H1 (cell line): Measurements from ENCODE around the gene CRISPLD2. TPM values are rescaled to one million over a fixed set of nuclear protein-coding genes. Genes with fewer than 3 reads are reported as not detected.
A peak's percentile ranks its signal among the peaks of the same experiment; 100 is the strongest.

Source experiments
- CTCF ChIA-PET: fragments of 300-600 bp; sonication (Branson Sonifier 250); formaldehyde crosslinking; loops from one replicate; lab custom pipeline; 2021; ENCODE audit not compliant: partially characterized antibody; lab: Charles Lee
- POLR2A ChIA-PET: fragments of 300-600 bp; sonication (Branson Sonifier 250); formaldehyde crosslinking; loops from one replicate; lab custom pipeline; 2021; ENCODE audit warnings: inconsistent platforms; ENCODE audit not compliant: partially characterized antibody; lab: Charles Lee
- DNase-seq, 2 experiments: peaks; one replicate each; pipeline versions ENCODE4 v3.0.0 to v3.0.0-alpha.2; 2010 to 2022; ENCODE audit warnings: low spot score in 2 of 2, low read depth in 1 of 2, mixed read lengths in 1 of 2
- FAIRE-seq: peaks from 2 replicates; lab custom pipeline; 2011; peaks lifted over from hg19 to GRCh38; lab: Jason Lieb, UNC
- H2AFZ ChIP-seq: 2 replicates; pipeline ENCODE4 v1.8.1; 2012; ENCODE audit warnings: low read length, inconsistent platforms
- H2AK5ac ChIP-seq: 2 replicates; pipeline ENCODE4 v1.6.1; 2013; ENCODE audit warnings: low read depth, low read length
- H2BK120ac ChIP-seq: replicated peaks from 2 replicates; pipeline ENCODE3; 2013; ENCODE audit warnings: low read depth, low read length, inconsistent platforms
- H2BK12ac ChIP-seq: 2 replicates; pipeline ENCODE4 v1.6.1; 2013; ENCODE audit warnings: low read depth, low read length
- H2BK15ac ChIP-seq: 2 replicates; pipeline ENCODE4 v1.6.1; 2013; ENCODE audit warnings: low read length
- H2BK20ac ChIP-seq: 2 replicates; pipeline ENCODE4 v1.6.1; 2013; ENCODE audit warnings: low read length
- H2BK5ac ChIP-seq: 2 replicates; pipeline ENCODE4 v1.6.1; 2013; ENCODE audit warnings: low read depth, low read length
- H3K14ac ChIP-seq: 2 replicates; pipeline ENCODE4 v1.6.1; 2013; ENCODE audit warnings: inconsistent platforms; ENCODE audit not compliant: insufficient read length
- H3K18ac ChIP-seq: 2 replicates; pipeline ENCODE4 v1.6.1; 2013; ENCODE audit warnings: low read length; ENCODE audit errors: extremely low read depth
- H3K23ac ChIP-seq: 2 replicates; pipeline ENCODE4 v1.6.1; 2013; ENCODE audit warnings: inconsistent platforms; ENCODE audit not compliant: insufficient read length
- H3K23me2 ChIP-seq: 2 replicates; pipeline ENCODE4 v1.6.1; 2013; ENCODE audit warnings: low read depth, low read length
- H3K27ac ChIP-seq: 2 replicates; pipeline ENCODE4 v1.6.1; 2011; ENCODE audit warnings: low read depth, low read length, inconsistent platforms
- H3K27me3 ChIP-seq, 4 experiments: replicated peaks in 1 of 4; 1 replicate in 1 of 4; 2 replicates in 3 of 4; pipeline versions ENCODE4 v1.6.1 to v1.8.1; 2011 to 2013; ENCODE audit warnings: low read length in 3 of 4, mild to moderate bottlenecking in 3 of 4, inconsistent platforms in 2 of 4, mixed read lengths in 2 of 4, moderate library complexity in 1 of 4; ENCODE audit not compliant: control insufficient read depth in 3 of 4, insufficient read depth in 3 of 4; ENCODE audit errors: extremely low read depth in 1 of 4
- H3K36me3 ChIP-seq, 4 experiments: 2 replicates each; pipeline versions ENCODE4 v1.6.1 to v1.8.1; 2011 to 2013; ENCODE audit warnings: mild to moderate bottlenecking in 4 of 4, low read length in 3 of 4, moderate library complexity in 2 of 4, control low read depth in 1 of 4, inconsistent platforms in 1 of 4; ENCODE audit not compliant: insufficient read depth in 4 of 4, control insufficient read depth in 2 of 4
- H3K4ac ChIP-seq: replicated peaks from 2 replicates; pipeline ENCODE3; 2013; ENCODE audit warnings: low read length, low read depth, mixed read lengths, inconsistent platforms; ENCODE audit not compliant: insufficient read length
- H3K4me1 ChIP-seq, 4 experiments: replicated peaks in 1 of 4; 1 replicate in 1 of 4; 2 replicates in 3 of 4; pipeline versions ENCODE4 v1.6.1 to v1.8.1; 2011 to 2013; ENCODE audit warnings: low read length in 3 of 4, inconsistent platforms in 2 of 4, mixed read lengths in 1 of 4; ENCODE audit not compliant: insufficient read depth in 4 of 4, control insufficient read depth in 3 of 4
- H3K4me2 ChIP-seq, 2 experiments: 2 replicates each; pipeline versions ENCODE4 v1.6.1 to v1.8.1; 2011 to 2013; ENCODE audit warnings: low read depth in 2 of 2, low read length in 2 of 2, control low read depth in 1 of 2, inconsistent platforms in 1 of 2, mild to moderate bottlenecking in 1 of 2; ENCODE audit not compliant: insufficient read depth in 1 of 2
- H3K4me3 ChIP-seq, 4 experiments: fragments of 200-600, 300-600 bp in 1 of 4; sonication (generic), shearing (Covaris generic), sonication (Bioruptor Twin) in 1 of 4; 2 replicates each; pipeline versions ENCODE4 v1.5.1 to v1.8.1; 2011 to 2016; ENCODE audit warnings: low read length in 4 of 4, low read depth in 3 of 4, control low read depth in 2 of 4, inconsistent platforms in 2 of 4, mild to moderate bottlenecking in 2 of 4, mixed read lengths in 1 of 4, moderate library complexity in 1 of 4; ENCODE audit not compliant: insufficient read depth in 2 of 4; ENCODE audit errors: extremely low read depth in 1 of 4
- H3K56ac ChIP-seq: replicated peaks from 2 replicates; pipeline ENCODE3; 2013; ENCODE audit warnings: low read depth, mild to moderate bottlenecking, mixed read lengths, low read length, inconsistent platforms; ENCODE audit not compliant: insufficient read length
- H3K79me1 ChIP-seq: 2 replicates; pipeline ENCODE4 v1.6.1; 2013; ENCODE audit warnings: low read depth, low read length, control low read depth
- H3K79me2 ChIP-seq, 2 experiments: 2 replicates each; pipeline versions ENCODE4 v1.6.1 to v1.8.1; 2012 to 2013; ENCODE audit warnings: low read length in 2 of 2, mild to moderate bottlenecking in 2 of 2, inconsistent platforms in 1 of 2; ENCODE audit not compliant: insufficient read depth in 2 of 2, control insufficient read depth in 1 of 2
- H3K9ac ChIP-seq, 4 experiments: replicated peaks in 1 of 4; 1 replicate in 1 of 4; 2 replicates in 3 of 4; pipeline versions ENCODE4 v1.6.1 to v1.8.1; 2011 to 2013; ENCODE audit warnings: low read depth in 3 of 4, low read length in 3 of 4, control low read depth in 2 of 4, mild to moderate bottlenecking in 2 of 4, moderate library complexity in 2 of 4, inconsistent platforms in 1 of 4; ENCODE audit errors: extremely low read depth in 1 of 4
- H3K9me3 ChIP-seq, 2 experiments: 2 replicates each; pipeline versions ENCODE4 v1.6.1 to v1.8.1; 2012 to 2013; ENCODE audit warnings: mild to moderate bottlenecking in 2 of 2, moderate library complexity in 2 of 2, control low read depth in 1 of 2, inconsistent platforms in 1 of 2, low read depth in 1 of 2, low read length in 1 of 2, mixed read lengths in 1 of 2; ENCODE audit not compliant: insufficient read depth in 2 of 2
- H4K20me1 ChIP-seq, 2 experiments: replicated peaks in 1 of 2; 2 replicates each; pipeline versions ENCODE3 to v1.8.1; 2011 to 2013; ENCODE audit warnings: inconsistent platforms in 2 of 2, low read length in 2 of 2, mild to moderate bottlenecking in 1 of 2; ENCODE audit not compliant: insufficient read depth in 2 of 2, control insufficient read depth in 1 of 2
- H4K5ac ChIP-seq: 2 replicates; pipeline ENCODE4 v1.6.1; 2013; ENCODE audit warnings: low read length, low read depth, mixed read lengths, inconsistent platforms; ENCODE audit not compliant: insufficient read length
- H4K8ac ChIP-seq: 2 replicates; pipeline ENCODE4 v1.8.0; 2013; ENCODE audit warnings: mild to moderate bottlenecking, moderate library complexity, low read length, inconsistent platforms; ENCODE audit not compliant: insufficient read depth; ENCODE audit errors: extremely low read depth
- H4K91ac ChIP-seq: replicated peaks from 2 replicates; pipeline ENCODE3; 2013; ENCODE audit warnings: low read length, mixed read lengths, inconsistent platforms; ENCODE audit not compliant: insufficient read length
- CEBPB ChIP-seq: IDR thresholded peaks from 2 replicates; pipeline ENCODE4 v1.6.1; 2012; ENCODE audit warnings: low read depth, low read length
- CREB1 ChIP-seq: IDR thresholded peaks from 2 replicates; pipeline ENCODE4 v1.6.1; 2012; ENCODE audit warnings: inconsistent platforms
- NANOG ChIP-seq: IDR thresholded peaks from 2 replicates; pipeline ENCODE4 v1.6.1; 2011; ENCODE audit warnings: low read length, low read depth, mild to moderate bottlenecking, inconsistent platforms; ENCODE audit not compliant: insufficient read depth, poor library complexity, severe bottlenecking
- NRF1 ChIP-seq: IDR thresholded peaks from 2 replicates; pipeline ENCODE4 v1.6.1; 2011; ENCODE audit warnings: mild to moderate bottlenecking, low read depth, low read length, improper control_type of control experiment
- RBBP5 ChIP-seq: IDR thresholded peaks from 2 replicates; pipeline ENCODE4 v1.7.1; 2012; ENCODE audit warnings: low read depth, mild to moderate bottlenecking, inconsistent platforms, low read length, moderate library complexity, borderline replicate concordance
- TBP ChIP-seq: IDR thresholded peaks from 2 replicates; pipeline ENCODE4 v1.6.1; 2011; ENCODE audit warnings: low read depth, low read length, improper control_type of control experiment
- WGBS, 2 experiments: shearing (Covaris generic) in 1 of 2; methylation state at CpG; one replicate each; pipeline versions ENCODE4 v1.1.6 to v1.1.7; 2013 to 2015; ENCODE audit warnings: low lambda C conversion rate in 2 of 2, mixed read lengths in 2 of 2, inconsistent platforms in 1 of 2, low coverage in 1 of 2, missing lambda C conversion rate in 1 of 2; ENCODE audit not compliant: insufficient replicate concordance in 2 of 2, insufficient coverage in 1 of 2, insufficient read length in 1 of 2; ENCODE audit errors: extremely low coverage in 1 of 2, missing lambda C conversion rate in 1 of 2; 5-methylcytosine and 5-hydroxymethylcytosine counted together
- long read RNA-seq, 2 experiments: library from RNA in 1 of 2; library from capped mRNA in 1 of 2; stranded (forward); transcript quantifications; one replicate each; pipeline ENCODE4 v2.0.0, GENCODE V29; 2021; ENCODE audit warnings: inconsistent platforms in 1 of 2
- polyA minus RNA-seq, 3 experiments: library from RNA; depleted of rRNA, polyadenylated mRNA; stranded (reverse); fragments of >200 nt; gene quantifications; 1 replicate in 2 of 3; 2 replicates in 1 of 3; pipeline ENCODE4 v1.2.3, GENCODE V29; 2011
- polyA plus RNA-seq, 7 experiments: library from polyadenylated mRNA; depleted of rRNA in 3 of 7; stranded (reverse) in 5 of 7; unstranded in 2 of 7; fragments of >200 nt in 5 of 7; fragments of 200-250 nt in 2 of 7; gene quantifications; 1 replicate in 5 of 7; 2 replicates in 1 of 7; 4 replicates in 1 of 7; pipeline versions ENCODE4 v1.2.1 to v1.2.3, GENCODE V29; 2011 to 2013; ENCODE audit warnings: missing spikeins in 2 of 7, mixed read lengths in 2 of 7
- total RNA-seq: library from RNA; stranded (reverse); fragmentation: NEBNext Ultra II Directional; extraction: Animal tissue kit (Norgen Biotek cat#: 25700); gene quantifications from 2 replicates; pipeline ENCODE4 v1.2.1, GENCODE V29; 2021
- TF ChIP-seq, protein P1 (sequence below): IDR thresholded peaks from 2 replicates; pipeline ENCODE4 v1.6.1; 2012; ENCODE audit warnings: inconsistent platforms

CRISPLD2 gene, protein sequence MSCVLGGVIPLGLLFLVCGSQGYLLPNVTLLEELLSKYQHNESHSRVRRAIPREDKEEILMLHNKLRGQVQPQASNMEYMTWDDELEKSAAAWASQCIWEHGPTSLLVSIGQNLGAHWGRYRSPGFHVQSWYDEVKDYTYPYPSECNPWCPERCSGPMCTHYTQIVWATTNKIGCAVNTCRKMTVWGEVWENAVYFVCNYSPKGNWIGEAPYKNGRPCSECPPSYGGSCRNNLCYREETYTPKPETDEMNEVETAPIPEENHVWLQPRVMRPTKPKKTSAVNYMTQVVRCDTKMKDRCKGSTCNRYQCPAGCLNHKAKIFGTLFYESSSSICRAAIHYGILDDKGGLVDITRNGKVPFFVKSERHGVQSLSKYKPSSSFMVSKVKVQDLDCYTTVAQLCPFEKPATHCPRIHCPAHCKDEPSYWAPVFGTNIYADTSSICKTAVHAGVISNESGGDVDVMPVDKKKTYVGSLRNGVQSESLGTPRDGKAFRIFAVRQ
- total RNA-seq (5.1 and 6.4 TPM in 2 replicates), polyA plus RNA-seq (2011; rRNA removed) (2.7 and 3.6 TPM in 2 replicates), polyA minus RNA-seq (2011; rRNA and poly(A)+ RNA removed) (4.0 and 7.3 TPM in 2 replicates)
- 3.5 TPM for polyA plus RNA-seq (2011; cell fraction: cytosol; rRNA removed)
- polyA plus RNA-seq (2011; cell fraction: nucleus; rRNA removed), result 5.6 TPM
- 3.2 to 4.7 TPM (median 4.0 TPM) in 4 replicates for polyA plus RNA-seq (2012, experiment 1 of 2)
- polyA plus RNA-seq (2012, experiment 2 of 2), result 2.0 TPM
- 6.6 TPM for polyA plus RNA-seq (2013, experiment 1 of 2)
- polyA plus RNA-seq (2013, experiment 2 of 2), result 6.2 TPM
- 4.4 TPM for polyA minus RNA-seq (2011; cell fraction: cytosol; rRNA and poly(A)+ RNA removed)
- 4.8 TPM for polyA minus RNA-seq (2011; cell fraction: nucleus; rRNA and poly(A)+ RNA removed)
- long read RNA-seq, experiment 1, full-length matches to known transcripts, result 1 of 4 reads
- long read RNA-seq, experiment 1, partial matches to known transcripts, result 1 of 4 reads
- long read RNA-seq, experiment 1, other reads (novel, unspliced or antisense), result 2 of 4 reads
- long read RNA-seq, experiment 2, partial matches to known transcripts, result 1 of 1 reads
- long read RNA-seq, experiment 2, other reads (novel, unspliced or antisense), result 0 of 1 reads

DNA sequence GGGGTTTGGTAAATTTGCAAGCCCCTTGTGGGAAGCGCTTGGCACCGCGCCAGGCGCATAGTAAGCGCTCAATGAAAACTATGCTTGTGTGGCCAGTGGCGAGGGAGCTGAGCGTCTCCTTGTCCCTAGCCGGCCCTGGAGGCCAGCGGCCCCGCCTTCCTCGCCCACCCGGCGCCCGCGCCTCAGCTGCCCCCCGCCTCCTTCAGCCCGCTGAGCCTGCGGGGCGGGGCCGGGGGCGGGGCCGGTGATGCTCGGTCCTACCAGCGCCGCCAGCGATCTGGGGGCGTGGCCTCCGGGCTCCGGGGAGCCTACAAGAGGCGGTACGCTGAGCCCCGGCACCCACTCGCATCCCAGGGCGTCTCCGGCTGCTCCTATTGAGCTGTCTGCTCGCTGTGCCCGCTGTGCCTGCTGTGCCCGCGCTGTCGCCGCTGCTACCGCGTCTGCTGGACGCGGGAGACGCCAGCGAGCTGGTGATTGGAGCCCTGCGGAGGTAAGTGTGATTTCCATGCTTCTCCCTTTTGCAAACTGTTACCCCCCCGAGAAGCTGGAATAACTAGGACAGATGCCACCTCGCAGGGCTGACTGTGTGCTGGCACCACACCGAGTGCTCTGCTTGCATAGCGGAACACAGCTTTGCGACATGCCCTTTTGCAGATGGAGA lies at the start of gene CRISPLD2:
TSS of gene CRISPLD2 (plus strand) at position 342 of the 661 bp plus-strand sequence. CDS start 18,511 bp downstream, outside the sequence.
- Histone ChIP-seq H3K4me1 (peaks cover 0 to 6% (median 3%) of the 10 kb centered on the region in 4 experiments; a peak in 6 of 7 replicates), H2AK5ac (no peak within 1 kb of the TSS), H3K79me1 (no peaks in the 10 kb centered on the region), H4K5ac (no peak within 1 kb of the TSS), H3K23ac (no peak within 1 kb of the TSS), H3K4ac (no peak within 1 kb of the TSS), H3K14ac (no peak within 1 kb of the TSS), H2BK15ac (peak within 1 kb of the TSS; percentile 46; the same call in 1 of the 2 replicates), H3K18ac (peak within 1 kb of the TSS; percentile 62), H4K91ac (no peak within 1 kb of the TSS), H4K20me1 (no peaks in the 10 kb centered on the region), H3K9ac (no peak within 1 kb of the TSS), H2BK12ac (peak within 1 kb of the TSS; percentile 97; the same call in 1 of the 2 replicates), H3K79me2 (no peaks in the 10 kb centered on the region), H2BK20ac (no peak within 1 kb of the TSS), H2BK5ac (no peak within 1 kb of the TSS), H3K36me3 (no peaks in the 10 kb centered on the region), H2BK120ac (no peak within 1 kb of the TSS), H4K8ac (peak within 1 kb of the TSS; percentile 42; the same call in 1 of the 2 replicates), H3K23me2 (peaks cover 5% of the 10 kb centered on the region; the same call in 1 of the 2 replicates), H3K27ac (no peak within 1 kb of the TSS), H3K9me3 (no peaks in the 10 kb centered on the region), H3K27me3 (peaks cover 5 to 28% (median 21%) of the 10 kb centered on the region in 4 experiments), H3K56ac (no peak within 1 kb of the TSS), H3K4me2 (peak within 1 kb of the TSS; percentile 65 to 92), H2AFZ (peak within 1 kb of the TSS; percentile 47), H3K4me3 (peak within 1 kb of the TSS; percentile 18 to 67 (median 61))
- DNase-seq (peak; percentile 60 to 97), FAIRE-seq (no peak)
- 11% methylated on average over 24 of the region's 53 CpGs; no CpG with 5 or more reads in 1 of the 2 experiments for WGBS, 2 experiments
- ChIA-PET POLR2A (interaction anchor here (1.0 to 3.8 kb wide), 10 partner anchors 10 to 24 kb away, joined by 3 to 13 read pairs (median 4); no protein-coding TSS in a partner anchor), CTCF (interaction anchor here (0.6 to 2.2 kb wide), 11 partner anchors 9 to 203 kb away, joined by 3 to 8 read pairs (median 4); no protein-coding TSS in a partner anchor)
- TF ChIP-seq CREB1 (no peak; the same call in 1 of the 2 replicates), CEBPB (no peak), RBBP5 (no peak), NANOG (peak; percentile 19), NRF1 (no peak), TBP (peak; percentile 85)
- TF ChIP-seq, protein P1, sequence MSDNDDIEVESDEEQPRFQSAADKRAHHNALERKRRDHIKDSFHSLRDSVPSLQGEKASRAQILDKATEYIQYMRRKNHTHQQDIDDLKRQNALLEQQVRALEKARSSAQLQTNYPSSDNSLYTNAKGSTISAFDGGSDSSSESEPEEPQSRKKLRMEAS, result no peak
